Type B pancreatic cell (in vitro differentiated cells): Measurements from ENCODE around the gene FIG4. TPM values are rescaled to one million over a fixed set of nuclear protein-coding genes. Genes with fewer than 3 reads are reported as not detected.
"Not testable (repeated sequence)": the region's sequence is repeated elsewhere in the genome, so short reads cannot be mapped to it uniquely, and the experiment has no call there.

ENCODE experiments used
- DNase-seq: peaks from one replicate; pipeline ENCODE4 v3.0.0; 2021; ENCODE audit warnings: mixed read lengths; ENCODE audit not compliant: unreplicated experiment; ENCODE audit errors: extremely low spot score
- H3K27ac Mint-ChIP-seq: 2 replicates; pipeline ENCODE4 v1.8.0; 2021; ENCODE audit warnings: mild to moderate bottlenecking, mixed read lengths
- H3K27me3 Mint-ChIP-seq: 2 replicates; pipeline ENCODE4 v1.8.0; 2021; ENCODE audit warnings: mixed read lengths
- H3K36me3 Mint-ChIP-seq: 2 replicates; pipeline ENCODE4 v1.8.0; 2021; ENCODE audit warnings: mixed read lengths
- H3K4me1 Mint-ChIP-seq: one replicate; pipeline ENCODE4 v1.8.0; 2021; ENCODE audit warnings: mixed read lengths; ENCODE audit not compliant: unreplicated experiment
- H3K4me3 Mint-ChIP-seq: 2 replicates; pipeline ENCODE4 v1.8.0; 2021; ENCODE audit warnings: mild to moderate bottlenecking, mixed read lengths
- H3K9me3 Mint-ChIP-seq: 2 replicates; pipeline ENCODE4 v1.8.0; 2021; ENCODE audit warnings: mixed read lengths
- CTCF ChIP-seq: fragments of 200-600 bp; sonication (generic); conservative IDR thresholded peaks from 2 replicates; pipeline ENCODE4 v1.5.0; 2021; ENCODE audit warnings: antibody characterized with exemption, mild to moderate bottlenecking
- total RNA-seq: library from RNA; stranded (reverse); gene quantifications from 2 replicates; pipeline ENCODE4 v1.2.1, GENCODE V29; 2021; ENCODE audit warnings: low replicate concordance

FIG4 gene
- total RNA-seq, 1 donor from 2014 or later, result 15.4 TPM

GRCh38 chr6:109706513-109706912, 15.4 kb downstream of the FIG4 start:
- DNase-seq, result no peak
- Mint-ChIP-seq H3K4me3 (no peak overlapping the region), H3K27me3 (no peaks in the 10 kb centered on the region), H3K9me3 (peaks cover 5% of the 10 kb centered on the region), H3K27ac (no peak overlapping the region), H3K36me3 (peaks cover 4% of the 10 kb centered on the region), H3K4me1 (peaks cover 5% of the 10 kb centered on the region)
- no peak for TF ChIP-seq CTCF

GRCh38 chr6:109708099-109708498, 17.0 kb downstream of the FIG4 start:
- H3K36me3 Mint-ChIP-seq, H3K27me3 Mint-ChIP-seq, H3K27ac Mint-ChIP-seq, H3K9me3 Mint-ChIP-seq, H3K4me1 Mint-ChIP-seq, H3K4me3 Mint-ChIP-seq, DNase-seq: not testable (repeated sequence)

GRCh38 chr6:109713097-109713496, 22.0 kb downstream of the FIG4 start:
- H3K27me3 Mint-ChIP-seq, result no peaks in the 10 kb centered on the region
- H3K27ac Mint-ChIP-seq, result no peak overlapping the region
- H3K36me3 Mint-ChIP-seq, result peaks cover 4% of the 10 kb centered on the region
- H3K4me3 Mint-ChIP-seq, result no peak overlapping the region
- no peak for TF ChIP-seq CTCF
- peaks cover 5% of the 10 kb centered on the region for H3K9me3 Mint-ChIP-seq
- no peaks in the 10 kb centered on the region for H3K4me1 Mint-ChIP-seq
- DNase-seq, result no peak

GRCh38 chr6:109714166-109714565, 23.1 kb downstream of the FIG4 start:
- H3K27ac Mint-ChIP-seq, result no peak overlapping the region
- H3K4me1 Mint-ChIP-seq, result no peaks in the 10 kb centered on the region
- H3K36me3 Mint-ChIP-seq, result peaks cover 2% of the 10 kb centered on the region
- no peak for TF ChIP-seq CTCF
- no peak for DNase-seq
- no peaks in the 10 kb centered on the region for H3K9me3 Mint-ChIP-seq
- no peaks in the 10 kb centered on the region for H3K27me3 Mint-ChIP-seq
- H3K4me3 Mint-ChIP-seq, result no peak overlapping the region

- Mint-ChIP-seq H3K9me3 (no peaks in the 10 kb centered on the region), H3K4me1 (no peaks in the 10 kb centered on the region), H3K4me3 (no peak overlapping the region), H3K36me3 (peaks cover 4% of the 10 kb centered on the region), H3K27ac (no peak overlapping the region), H3K27me3 (no peaks in the 10 kb centered on the region)
- no peak for DNase-seq
- TF ChIP-seq CTCF, result no peak
These were observed 23.5 kb downstream of the FIG4 start for GRCh38 chr6:109714611-109715010.

GRCh38 chr6:109715616-109716015, 24.5 kb downstream of the FIG4 start:
- no peaks in the 10 kb centered on the region for H3K27me3 Mint-ChIP-seq
- H3K27ac Mint-ChIP-seq, result no peak overlapping the region
- H3K4me3 Mint-ChIP-seq, result no peak overlapping the region
- TF ChIP-seq CTCF, result no peak
- H3K4me1 Mint-ChIP-seq, result no peaks in the 10 kb centered on the region
- H3K36me3 Mint-ChIP-seq, result peaks cover 4% of the 10 kb centered on the region
- H3K9me3 Mint-ChIP-seq, result no peaks in the 10 kb centered on the region
- DNase-seq, result no peak
